Epithelial cell of proximal tubule (primary cell): ENCODE measurements around the gene FASN. TPM values are rescaled to one million over a fixed set of nuclear protein-coding genes. Genes with fewer than 3 reads are reported as not detected.

ENCODE experiments used
- DNase-seq: peaks from one replicate; pipeline ENCODE4 v3.0.0-alpha.2; 2011; ENCODE audit warnings: low read depth
- H3K4me3 ChIP-seq: 2 replicates; pipeline ENCODE4 v1.5.1; 2011; ENCODE audit warnings: low read depth, mild to moderate bottlenecking, low read length
- total RNA-seq: library from RNA; depleted of rRNA; stranded (reverse); fragments of >200 nt; gene quantifications from 2 replicates; pipeline ENCODE4 v1.2.3, GENCODE V29; 2015
- TF ChIP-seq, protein P1 (sequence below): conservative IDR thresholded peaks from 2 replicates; pipeline ENCODE4 v1.5.1; 2012; ENCODE audit warnings: low read depth, mild to moderate bottlenecking, low read length

FASN gene
- total RNA-seq, 1 donor from 2014 or later: 94.7 TPM

GRCh38 chr17:82053130-82053529 lies 44.9 kb downstream of the FASN start:
- peak overlapping the region; percentile 91 for H3K4me3 ChIP-seq
- no peak for DNase-seq
- TF ChIP-seq, protein P1, sequence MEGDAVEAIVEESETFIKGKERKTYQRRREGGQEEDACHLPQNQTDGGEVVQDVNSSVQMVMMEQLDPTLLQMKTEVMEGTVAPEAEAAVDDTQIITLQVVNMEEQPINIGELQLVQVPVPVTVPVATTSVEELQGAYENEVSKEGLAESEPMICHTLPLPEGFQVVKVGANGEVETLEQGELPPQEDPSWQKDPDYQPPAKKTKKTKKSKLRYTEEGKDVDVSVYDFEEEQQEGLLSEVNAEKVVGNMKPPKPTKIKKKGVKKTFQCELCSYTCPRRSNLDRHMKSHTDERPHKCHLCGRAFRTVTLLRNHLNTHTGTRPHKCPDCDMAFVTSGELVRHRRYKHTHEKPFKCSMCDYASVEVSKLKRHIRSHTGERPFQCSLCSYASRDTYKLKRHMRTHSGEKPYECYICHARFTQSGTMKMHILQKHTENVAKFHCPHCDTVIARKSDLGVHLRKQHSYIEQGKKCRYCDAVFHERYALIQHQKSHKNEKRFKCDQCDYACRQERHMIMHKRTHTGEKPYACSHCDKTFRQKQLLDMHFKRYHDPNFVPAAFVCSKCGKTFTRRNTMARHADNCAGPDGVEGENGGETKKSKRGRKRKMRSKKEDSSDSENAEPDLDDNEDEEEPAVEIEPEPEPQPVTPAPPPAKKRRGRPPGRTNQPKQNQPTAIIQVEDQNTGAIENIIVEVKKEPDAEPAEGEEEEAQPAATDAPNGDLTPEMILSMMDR: no peak

DNA sequence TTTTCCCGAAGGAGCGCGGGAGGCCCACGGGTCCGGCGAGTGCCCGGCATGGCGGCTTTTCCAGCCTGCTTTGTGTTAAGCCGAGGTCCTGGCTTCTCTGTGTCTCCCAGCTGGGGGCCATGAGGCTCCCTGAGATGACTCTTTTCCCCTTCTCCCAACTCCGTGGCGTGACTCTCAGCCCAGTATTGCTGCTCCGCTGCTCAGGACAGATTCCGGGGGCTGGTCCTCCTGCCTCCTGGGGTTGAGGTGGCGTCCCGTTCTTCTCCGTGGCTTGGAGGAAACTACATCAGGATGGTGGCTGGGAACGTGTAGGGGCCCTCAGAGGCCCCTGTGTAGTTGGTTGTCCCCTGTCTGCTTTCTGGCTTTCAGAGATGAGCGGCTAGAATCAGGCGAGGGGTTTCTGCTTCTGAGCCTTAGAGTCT lies 45.4 kb downstream of the FASN start:
- TF ChIP-seq, protein P1: no peak
- no peak for DNase-seq
- peak overlapping the region; percentile 91 for H3K4me3 ChIP-seq

GRCh38 chr17:82051776-82052637 lies 46.0 kb downstream of the FASN start, which contains the start of the genes GPS1 and RFNG:
Gene GPS1, plus strand, starts transcription at chr17:82051898. Its CDS starts 34 bp downstream, at chr17:82051932.
Gene RFNG, minus strand, starts transcription at chr17:82051811. Its CDS starts 45 bp downstream, at chr17:82051766.
- peak within 1 kb of the TSS; percentile 91 for H3K4me3 ChIP-seq
- TF ChIP-seq, protein P1: no peak
- DNase-seq: no peak

DNA sequence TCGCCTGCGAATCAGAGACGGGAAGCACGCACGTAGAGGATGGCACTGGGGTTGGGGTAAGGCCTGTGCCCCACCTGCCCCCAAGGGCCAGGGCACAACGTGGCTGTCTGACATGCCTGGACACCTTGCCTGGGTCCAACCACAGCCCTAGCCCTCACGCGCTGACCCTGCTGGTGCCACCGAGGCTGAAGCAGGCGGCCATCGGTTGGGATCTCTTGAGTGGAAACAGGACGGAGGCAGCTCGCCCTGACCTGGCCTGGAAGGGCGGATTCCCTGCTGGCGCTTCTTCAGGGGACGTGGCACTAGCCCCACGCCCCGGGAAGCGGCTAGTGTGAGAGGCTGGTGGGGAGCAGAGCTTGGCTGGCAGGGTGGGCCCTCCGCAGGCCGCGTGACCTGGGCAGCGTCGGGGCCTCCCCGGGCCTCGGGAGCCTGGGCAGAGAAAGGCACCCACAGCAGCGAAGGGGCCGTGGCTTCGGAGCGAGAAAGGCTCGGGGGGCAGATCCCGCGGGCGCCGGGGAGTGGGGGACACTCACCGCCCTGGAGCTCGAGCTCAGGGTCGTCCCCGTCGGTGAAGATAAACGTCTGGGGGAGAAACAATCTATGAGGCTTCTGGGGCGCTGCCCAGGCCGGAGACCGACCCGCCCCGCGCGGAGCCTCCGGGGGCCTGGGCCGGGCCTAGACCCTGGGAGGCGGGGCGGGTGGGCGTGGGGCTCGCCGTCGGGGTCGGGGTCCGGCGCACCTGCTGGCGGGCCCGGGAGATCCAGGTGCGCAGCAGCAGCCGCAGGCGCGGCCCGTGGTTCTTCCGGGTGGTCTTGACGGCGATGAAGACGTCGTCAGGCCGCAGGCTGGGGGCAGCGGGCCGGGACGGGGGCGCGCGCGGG lies 47.0 kb downstream of the FASN start:
- TF ChIP-seq, protein P1: no peak
- no peak for DNase-seq
- H3K4me3 ChIP-seq: peak overlapping the region; percentile 91

- peak overlapping the region; percentile 91 for H3K4me3 ChIP-seq
- no peak for DNase-seq
- TF ChIP-seq, protein P1: no peak
These were observed 47.8 kb downstream of the FASN start for GRCh38 chr17:82050152-82050760.

DNA sequence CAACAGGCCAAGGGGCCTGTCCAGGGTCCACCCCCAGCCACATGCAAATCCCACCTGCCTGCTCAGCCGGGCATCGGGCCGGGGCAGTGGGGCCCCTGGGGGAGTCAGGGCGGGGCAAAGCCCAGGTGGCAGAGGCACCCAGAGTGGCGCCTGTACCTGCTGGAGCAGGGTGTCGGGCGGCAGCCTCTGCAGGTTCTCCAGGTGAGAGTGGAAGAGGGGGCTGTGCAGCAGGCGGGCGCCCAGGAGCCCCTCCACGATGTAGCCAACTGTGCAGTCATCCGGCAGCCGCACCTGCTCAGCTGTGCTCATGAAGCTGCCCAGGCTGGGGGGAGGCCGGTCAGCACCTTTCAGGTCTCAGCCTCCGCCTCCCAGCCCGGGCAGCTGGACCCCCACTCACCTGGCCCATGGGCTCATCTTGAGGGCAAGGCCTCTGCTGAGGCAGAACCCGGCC lies 48.5 kb downstream of the FASN start:
- H3K4me3 ChIP-seq: no peak overlapping the region
- no peak for DNase-seq
- TF ChIP-seq, protein P1: no peak
